Vagina (tissue), 2 donors: ENCODE data around the gene ASTN2. TPM values are rescaled to one million over a fixed set of nuclear protein-coding genes. Genes with fewer than 3 reads are reported as not detected.

ENCODE experiments used
- DNase-seq, 2 donors: peaks; one replicate each; pipeline ENCODE4 v3.0.0-alpha.2; 2017; ENCODE audit errors: extremely low spot score in 2 of 2
- H3K27ac ChIP-seq: fragments of 200-600 bp; sonication (generic); one replicate; pipeline ENCODE4 v1.5.1; 2019
- H3K27me3 ChIP-seq: fragments of 200-600 bp; sonication (generic); one replicate; pipeline ENCODE4 v1.5.1; 2019
- H3K36me3 ChIP-seq, 2 donors: fragments of 200-600 bp; sonication (generic); one replicate each; pipeline ENCODE4 v1.5.1; 2017 to 2019
- H3K4me1 ChIP-seq: fragments of 200-600 bp; sonication (generic); one replicate; pipeline ENCODE4 v1.5.1; 2019
- H3K4me3 ChIP-seq, 2 donors: fragments of 200-600 bp; sonication (generic); 1 replicate in 1 of 2; 2 replicates in 1 of 2; pipeline ENCODE4 v1.5.1; 2016 to 2019
- H3K9me3 ChIP-seq: fragments of 200-600 bp; sonication (generic); one replicate; pipeline ENCODE4 v1.5.1; 2019
- CTCF ChIP-seq, 3 experiments: fragments of 450-650 bp in 2 of 3; fragments of 200-600 bp in 1 of 3; sonication (generic) in 1 of 3; IDR thresholded peaks; one replicate each; pipeline ENCODE4 v1.5.1; 2017 to 2019; ENCODE audit warnings: antibody characterized with exemption in 3 of 3, mild to moderate bottlenecking in 2 of 3, moderate library complexity in 2 of 3
- POLR2A ChIP-seq, 2 donors: fragments of 450-650 bp; IDR thresholded peaks; one replicate each; pipeline ENCODE4 v1.6.1; 2017; ENCODE audit warnings: antibody characterized with exemption in 2 of 2, mild to moderate bottlenecking in 2 of 2, moderate library complexity in 2 of 2
- POLR2AphosphoS5 ChIP-seq, 2 donors: sonication (generic); formaldehyde crosslinking; IDR thresholded peaks; one replicate each; pipeline ENCODE4 v1.9.0; 2017; ENCODE audit warnings: antibody characterized with exemption in 2 of 2, mild to moderate bottlenecking in 2 of 2, low read depth in 1 of 2; ENCODE audit not compliant: insufficient read depth in 1 of 2
- intact Hi-C: fragments of 100-400 bp; cut with DNase I; formaldehyde crosslinking; loops from one replicate; pipeline ENCODE4 v1.15.1; 2023
- total RNA-seq: library from RNA; depleted of rRNA; stranded (reverse); fragments of >200 nt; gene quantifications from one replicate; pipeline ENCODE4 v1.2.3, GENCODE V29; 2016

Gene ASTN2
- total RNA-seq, 1 donor from 2014 or later, result 4.4 TPM

GRCh38 chr9:116888066-116888465 lies 526.8 kb downstream of the ASTN2 start:
- Histone ChIP-seq H3K27me3 (no peaks in the 10 kb centered on the region), H3K27ac (no peak overlapping the region), H3K4me1 (no peaks in the 10 kb centered on the region), H3K36me3 (no peaks in the 10 kb centered on the region), H3K4me3 (no peak overlapping the region), H3K9me3 (no peaks in the 10 kb centered on the region)
- TF ChIP-seq POLR2A (IDR thresholded peaks at IDR 0.05) (no peak), POLR2AphosphoS5 (IDR thresholded peaks at IDR 0.05; ENCODE audit: insufficient read depth in 1 of 2, low read depth in 1 of 2) (no peak), CTCF (IDR thresholded peaks at IDR 0.05) (no peak)
- intact Hi-C loops, result no loop called here
- no peak for DNase-seq

- TF ChIP-seq CTCF (IDR thresholded peaks at IDR 0.05) (no peak), POLR2AphosphoS5 (IDR thresholded peaks at IDR 0.05; ENCODE audit: insufficient read depth in 1 of 2, low read depth in 1 of 2) (no peak), POLR2A (IDR thresholded peaks at IDR 0.05) (no peak)
- no peak for DNase-seq
- no peaks in the 10 kb centered on the region for H3K36me3 ChIP-seq
- H3K27me3 ChIP-seq, result no peaks in the 10 kb centered on the region
- H3K4me3 ChIP-seq, result no peak overlapping the region
- intact Hi-C loops, result no loop called here
- H3K4me1 ChIP-seq, result no peaks in the 10 kb centered on the region
- no peaks in the 10 kb centered on the region for H3K9me3 ChIP-seq
- H3K27ac ChIP-seq, result no peak overlapping the region
Observed at GRCh38 chr9:116883676-116884075, 531.2 kb downstream of the ASTN2 start.

- intact Hi-C loops, result no loop called here
- peaks cover 5% of the 10 kb centered on the region for H3K9me3 ChIP-seq
Observed at GRCh38 chr9:116877072-116877471, 537.8 kb downstream of the ASTN2 start.

GRCh38 chr9:116875576-116875975 lies 539.3 kb downstream of the ASTN2 start:
- H3K27me3 ChIP-seq, result no peaks in the 10 kb centered on the region
- no peak overlapping the region for H3K27ac ChIP-seq
- no peaks in the 10 kb centered on the region for H3K4me1 ChIP-seq
- TF ChIP-seq POLR2A (IDR thresholded peaks at IDR 0.05) (no peak), POLR2AphosphoS5 (IDR thresholded peaks at IDR 0.05; ENCODE audit: insufficient read depth in 1 of 2, low read depth in 1 of 2) (no peak), CTCF (IDR thresholded peaks at IDR 0.05) (no peak)
- no peaks in the 10 kb centered on the region for H3K36me3 ChIP-seq
- intact Hi-C loops, result no loop called here
- no peak for DNase-seq
- H3K9me3 ChIP-seq, result peaks cover 5% of the 10 kb centered on the region
- no peak overlapping the region for H3K4me3 ChIP-seq

More at GRCh38 chr9:116877072-116877471, 537.8 kb downstream of the ASTN2 start:
- H3K4me3 ChIP-seq, result no peak overlapping the region
- H3K27me3 ChIP-seq, result no peaks in the 10 kb centered on the region
- no peak for DNase-seq
- no peak overlapping the region for H3K27ac ChIP-seq
- TF ChIP-seq POLR2A (IDR thresholded peaks at IDR 0.05), result no peak
- TF ChIP-seq POLR2AphosphoS5 (IDR thresholded peaks at IDR 0.05; ENCODE audit: insufficient read depth in 1 of 2, low read depth in 1 of 2), result no peak
- no peak for TF ChIP-seq CTCF (IDR thresholded peaks at IDR 0.05)
- H3K4me1 ChIP-seq, result no peaks in the 10 kb centered on the region
- no peaks in the 10 kb centered on the region for H3K36me3 ChIP-seq

- Histone ChIP-seq H3K4me1 (no peaks in the 10 kb centered on the region), H3K9me3 (peaks cover 5% of the 10 kb centered on the region), H3K36me3 (no peaks in the 10 kb centered on the region), H3K4me3 (no peak overlapping the region), H3K27me3 (no peaks in the 10 kb centered on the region), H3K27ac (no peak overlapping the region)
- no peak for DNase-seq
- intact Hi-C loops, result no loop called here
- no peak for TF ChIP-seq POLR2A (IDR thresholded peaks at IDR 0.05)
- no peak for TF ChIP-seq CTCF (IDR thresholded peaks at IDR 0.05)
- no peak for TF ChIP-seq POLR2AphosphoS5 (IDR thresholded peaks at IDR 0.05; ENCODE audit: insufficient read depth in 1 of 2, low read depth in 1 of 2)
Observed at GRCh38 chr9:116873937-116874914, 540.6 kb downstream of the ASTN2 start.
